K562 (cell line): ENCODE results near the gene SHISA7. TPM values are rescaled to one million over a fixed set of nuclear protein-coding genes. Genes with fewer than 3 reads are reported as not detected.

Source experiments
- EP300 ChIP-seq: IDR thresholded peaks from 2 replicates; pipeline ENCODE4 v1.6.1; 2012; ENCODE audit warnings: low read length, improper control_type of control experiment
- HDAC6 ChIP-seq: IDR thresholded peaks from 2 replicates; pipeline ENCODE4 v1.6.1; 2012; ENCODE audit warnings: low read depth, mild to moderate bottlenecking, control low read depth, inconsistent platforms, low read length, moderate library complexity
- JUND ChIP-seq, 2 experiments: IDR thresholded peaks; 2 replicates in 1 of 2; 3 replicates in 1 of 2; pipeline ENCODE4 v1.6.1; 2011; ENCODE audit warnings: borderline replicate concordance in 2 of 2, low read depth in 2 of 2, low read length in 2 of 2, improper control_type of control experiment in 1 of 2, missing biosample characterization in 1 of 2, missing genetic modification characterization in 1 of 2, missing genetic modification reagents in 1 of 2
- KLF1 ChIP-seq: fragments of 450-650 bp; IDR thresholded peaks from 2 replicates; pipeline ENCODE4 v1.6.1; 2016; ENCODE audit warnings: missing genetic modification characterization, missing compliant biosample characterization
- NCOA6 ChIP-seq: fragments of 450-650 bp; IDR thresholded peaks from 2 replicates; pipeline ENCODE4 v1.6.1; 2017; ENCODE audit warnings: mild to moderate bottlenecking
- OTX1 ChIP-seq: fragments of 450-650 bp; formaldehyde crosslinking; IDR thresholded peaks from 2 replicates; pipeline ENCODE4 v1.4.0; 2022; ENCODE audit warnings: mild to moderate bottlenecking
- POLR2H ChIP-seq: IDR thresholded peaks from 2 replicates; pipeline ENCODE4 v1.6.1; 2016; ENCODE audit warnings: missing genetic modification characterization, low read depth, mild to moderate bottlenecking, control low read depth, missing compliant biosample characterization, moderate library complexity
- RBM17 ChIP-seq: fragments of 200-400 bp; formaldehyde crosslinking; IDR thresholded peaks from 2 replicates; pipeline ENCODE4 v1.6.1; 2017; ENCODE audit warnings: low read depth, mild to moderate bottlenecking, low read length, borderline replicate concordance
- SIX5 ChIP-seq, 2 experiments: IDR thresholded peaks; 2 replicates each; pipeline ENCODE4 v1.6.1; 2011; ENCODE audit warnings: low read length in 2 of 2, borderline replicate concordance in 1 of 2, low read depth in 1 of 2, mild to moderate bottlenecking in 1 of 2, moderate library complexity in 1 of 2; ENCODE audit not compliant: insufficient read depth in 1 of 2
- SPI1 ChIP-seq: IDR thresholded peaks from 2 replicates; pipeline ENCODE4 v1.6.1; 2011; ENCODE audit warnings: low read depth, low read length, control low read depth, borderline replicate concordance
- SRF ChIP-seq, 2 experiments: fragments of 250-450, 450-650 bp in 1 of 2; sonication (Bioruptor Pico) in 1 of 2; sonication (generic) in 1 of 2; formaldehyde crosslinking; IDR thresholded peaks; 2 replicates each; pipeline versions ENCODE4 v1.5.0 to v1.5.1; 2020 to 2022; ENCODE audit warnings: mild to moderate bottlenecking in 1 of 2, missing genetic modification reagents in 1 of 2
- TRIM28 ChIP-seq: fragments of 450-650 bp; IDR thresholded peaks from 2 replicates; pipeline ENCODE4 v1.6.1; 2017
- YY1 ChIP-seq, 3 experiments: IDR thresholded peaks; 2 replicates each; pipeline ENCODE4 v1.6.1; 2011; ENCODE audit warnings: low read length in 2 of 3, mild to moderate bottlenecking in 2 of 3, moderate library complexity in 2 of 3, borderline replicate concordance in 1 of 3, control low read depth in 1 of 3, low read depth in 1 of 3; ENCODE audit not compliant: insufficient read depth in 3 of 3, insufficient replicate concordance in 2 of 3, control insufficient read depth in 1 of 3, insufficient read length in 1 of 3; ENCODE audit errors: extremely low read depth in 1 of 3
- ZNF717 ChIP-seq: fragments of 250-450 bp; sonication (Bioruptor Pico); IDR thresholded peaks from 2 replicates; pipeline ENCODE4 v1.5.0; 2021
- polyA plus RNA-seq, 8 experiments: library from polyadenylated mRNA; depleted of rRNA in 4 of 8; stranded (reverse) in 5 of 8; unstranded in 3 of 8; fragments of >200 nt; fragmentation: Nextera tagmentation in 2 of 8; fragmentation: Illumina TruSeq in 1 of 8; extraction: Ambion mirVana in 2 of 8; extraction: Trizol in 1 of 8; gene quantifications; 2 replicates each; pipeline versions ENCODE4 v1.2.1 to v1.2.3, GENCODE V29; 2011 to 2014; ENCODE audit warnings: inconsistent platforms in 1 of 8, missing spikeins in 1 of 8
- total RNA-seq, 7 experiments: library from RNA; depleted of rRNA in 6 of 7; stranded (reverse); fragments of >200 nt in 6 of 7; fragmentation: Illumina TruSeq in 2 of 7; extraction: Trizol in 2 of 7; gene quantifications; 2 replicates each; pipeline versions ENCODE4 v1.2.1 to v1.2.3, GENCODE V29; 2011 to 2021; ENCODE audit warnings: low replicate concordance in 1 of 7
- TF ChIP-seq, protein P1 (sequence below): fragments of 450-650 bp; formaldehyde crosslinking; IDR thresholded peaks from 2 replicates; pipeline ENCODE4 v1.4.0; 2022; ENCODE audit warnings: mild to moderate bottlenecking, moderate library complexity
- TF ChIP-seq, protein P2 (sequence below), 2 experiments: fragments of 450-650 bp; IDR thresholded peaks; 2 replicates each; pipeline ENCODE4 v1.6.1; 2016
- TF ChIP-seq, protein P3 (sequence below): fragments of 450-650 bp; formaldehyde crosslinking; IDR thresholded peaks from 2 replicates; pipeline ENCODE4 v1.4.0; 2020; ENCODE audit warnings: mild to moderate bottlenecking, mixed read lengths
- TF ChIP-seq, protein P4 (sequence below): fragments of 250-450 bp; sonication (Bioruptor Pico); IDR thresholded peaks from 2 replicates; pipeline ENCODE4 v1.8.0; 2022; ENCODE audit warnings: inconsistent platforms

Gene SHISA7
- total and polyA plus RNA-seq, 9 of the 15 experiments (the other 6 are each of a cell fraction or from before 2014, with no cell fraction given): 0.01 to 0.40 (median 0.07) TPM

GRCh38 chr19:55460670-55461258 lies 17.7 kb upstream of the SHISA7 start (continued):
- no peak for TF ChIP-seq NCOA6
- no peak for TF ChIP-seq POLR2H (tag)
- TF ChIP-seq, protein P1, sequence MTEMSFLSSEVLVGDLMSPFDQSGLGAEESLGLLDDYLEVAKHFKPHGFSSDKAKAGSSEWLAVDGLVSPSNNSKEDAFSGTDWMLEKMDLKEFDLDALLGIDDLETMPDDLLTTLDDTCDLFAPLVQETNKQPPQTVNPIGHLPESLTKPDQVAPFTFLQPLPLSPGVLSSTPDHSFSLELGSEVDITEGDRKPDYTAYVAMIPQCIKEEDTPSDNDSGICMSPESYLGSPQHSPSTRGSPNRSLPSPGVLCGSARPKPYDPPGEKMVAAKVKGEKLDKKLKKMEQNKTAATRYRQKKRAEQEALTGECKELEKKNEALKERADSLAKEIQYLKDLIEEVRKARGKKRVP (CRISPR knock-in tag): no peak
- TF ChIP-seq TRIM28: no peak
- peak in 1 of 3 experiments; percentile 69 for TF ChIP-seq YY1 (IDR thresholded peaks at IDR 0.05; ENCODE audit: borderline replicate concordance in 1 of 3, control insufficient read depth in 1 of 3, extremely low read depth in 1 of 3, insufficient read depth in 3 of 3, insufficient read length in 1 of 3, insufficient replicate concordance in 2 of 3, low read depth in 1 of 3, low read length in 2 of 3)
- no peak for TF ChIP-seq SIX5 (IDR thresholded peaks at IDR 0.05; ENCODE audit: borderline replicate concordance in 1 of 2, insufficient read depth in 1 of 2, low read depth in 1 of 2, low read length in 2 of 2)
- 0 out of 2 replicates have a peak, but pooled peaks have one; percentile 7 for TF ChIP-seq EP300
- TF ChIP-seq OTX1: peak; percentile 63; the same call in 1 of the 2 replicates
- no peak for TF ChIP-seq HDAC6
- no peak for TF ChIP-seq ZNF717
- peak; percentile 37; the same call in 1 of the 2 replicates for TF ChIP-seq SPI1
- TF ChIP-seq, protein P2, sequence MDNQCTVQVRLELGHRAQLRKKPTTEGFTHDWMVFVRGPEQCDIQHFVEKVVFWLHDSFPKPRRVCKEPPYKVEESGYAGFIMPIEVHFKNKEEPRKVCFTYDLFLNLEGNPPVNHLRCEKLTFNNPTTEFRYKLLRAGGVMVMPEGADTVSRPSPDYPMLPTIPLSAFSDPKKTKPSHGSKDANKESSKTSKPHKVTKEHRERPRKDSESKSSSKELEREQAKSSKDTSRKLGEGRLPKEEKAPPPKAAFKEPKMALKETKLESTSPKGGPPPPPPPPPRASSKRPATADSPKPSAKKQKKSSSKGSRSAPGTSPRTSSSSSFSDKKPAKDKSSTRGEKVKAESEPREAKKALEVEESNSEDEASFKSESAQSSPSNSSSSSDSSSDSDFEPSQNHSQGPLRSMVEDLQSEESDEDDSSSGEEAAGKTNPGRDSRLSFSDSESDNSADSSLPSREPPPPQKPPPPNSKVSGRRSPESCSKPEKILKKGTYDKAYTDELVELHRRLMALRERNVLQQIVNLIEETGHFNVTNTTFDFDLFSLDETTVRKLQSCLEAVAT (IDR thresholded peaks at IDR 0.05): peak; percentile 8; a peak in 1 of 4 replicates
- no peak for TF ChIP-seq JUND (IDR thresholded peaks at IDR 0.05; ENCODE audit: borderline replicate concordance, low read depth, low read length)
- TF ChIP-seq JUND (tag; IDR thresholded peaks at IDR 0.05; ENCODE audit: borderline replicate concordance, low read depth, low read length): no peak
- no peak for TF ChIP-seq RBM17
- peak in 1 of 2 experiments; percentile 45; a peak in 1 of 4 replicates for TF ChIP-seq SRF (CRISPR knock-in tag; IDR thresholded peaks at IDR 0.05)
- TF ChIP-seq, protein P3, sequence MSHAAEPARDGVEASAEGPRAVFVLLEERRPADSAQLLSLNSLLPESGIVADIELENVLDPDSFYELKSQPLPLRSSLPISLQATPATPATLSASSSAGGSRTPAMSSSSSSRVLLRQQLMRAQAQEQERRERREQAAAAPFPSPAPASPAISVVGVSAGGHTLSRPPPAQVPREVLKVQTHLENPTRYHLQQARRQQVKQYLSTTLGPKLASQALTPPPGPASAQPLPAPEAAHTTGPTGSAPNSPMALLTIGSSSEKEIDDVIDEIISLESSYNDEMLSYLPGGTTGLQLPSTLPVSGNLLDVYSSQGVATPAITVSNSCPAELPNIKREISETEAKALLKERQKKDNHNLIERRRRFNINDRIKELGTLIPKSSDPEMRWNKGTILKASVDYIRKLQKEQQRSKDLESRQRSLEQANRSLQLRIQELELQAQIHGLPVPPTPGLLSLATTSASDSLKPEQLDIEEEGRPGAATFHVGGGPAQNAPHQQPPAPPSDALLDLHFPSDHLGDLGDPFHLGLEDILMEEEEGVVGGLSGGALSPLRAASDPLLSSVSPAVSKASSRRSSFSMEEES (CRISPR knock-in tag): no peak
- TF ChIP-seq KLF1 (tag): no peak
- TF ChIP-seq, protein P4, sequence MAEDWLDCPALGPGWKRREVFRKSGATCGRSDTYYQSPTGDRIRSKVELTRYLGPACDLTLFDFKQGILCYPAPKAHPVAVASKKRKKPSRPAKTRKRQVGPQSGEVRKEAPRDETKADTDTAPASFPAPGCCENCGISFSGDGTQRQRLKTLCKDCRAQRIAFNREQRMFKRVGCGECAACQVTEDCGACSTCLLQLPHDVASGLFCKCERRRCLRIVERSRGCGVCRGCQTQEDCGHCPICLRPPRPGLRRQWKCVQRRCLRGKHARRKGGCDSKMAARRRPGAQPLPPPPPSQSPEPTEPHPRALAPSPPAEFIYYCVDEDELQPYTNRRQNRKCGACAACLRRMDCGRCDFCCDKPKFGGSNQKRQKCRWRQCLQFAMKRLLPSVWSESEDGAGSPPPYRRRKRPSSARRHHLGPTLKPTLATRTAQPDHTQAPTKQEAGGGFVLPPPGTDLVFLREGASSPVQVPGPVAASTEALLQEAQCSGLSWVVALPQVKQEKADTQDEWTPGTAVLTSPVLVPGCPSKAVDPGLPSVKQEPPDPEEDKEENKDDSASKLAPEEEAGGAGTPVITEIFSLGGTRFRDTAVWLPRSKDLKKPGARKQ: no peak
